ENCODE measurements around the gene CSPG5. TPM values are rescaled to one million over a fixed set of nuclear protein-coding genes. Genes with fewer than 3 reads are reported as not detected.

Gene CSPG5
- total RNA-seq, 1 experiment from 2014 or later: 5.7 TPM

GRCh38 chr3:47523310-47524073, 55.2 kb downstream of the CSPG5 start:
- Histone ChIP-seq H3K56ac (ENCODE audit: insufficient read length, low read depth, low read length) (no peak overlapping the region), H4K5ac (ENCODE audit: insufficient read length, low read depth, low read length) (no peak overlapping the region), H4K8ac (replicated peaks; ENCODE audit: insufficient read length, low read depth, low read length) (no peak overlapping the region), H2AFZ (ENCODE audit: low read length) (no peak overlapping the region), H3K79me1 (ENCODE audit: insufficient read depth, low read depth, low read length, poor library complexity, severe bottlenecking) (no peaks in the 10 kb centered on the region), H2BK15ac (ENCODE audit: low read depth, low read length) (no peak overlapping the region), H4K91ac (ENCODE audit: insufficient read length, low read depth, low read length) (no peak overlapping the region), H3K23ac (ENCODE audit: insufficient read length, low read depth, low read length) (no peak overlapping the region), H3T11ph (ENCODE audit: low read length) (no peak overlapping the region), H3K9ac (ENCODE audit: extremely low read depth, insufficient read length, low read length) (no peak overlapping the region), H2BK20ac (ENCODE audit: low read depth, low read length, poor library complexity, severe bottlenecking) (no peak overlapping the region), H3K9me3 (ENCODE audit: control insufficient read depth, low read depth, low read length) (no peaks in the 10 kb centered on the region), H3K4me1 (ENCODE audit: insufficient read depth, low read length) (peaks cover 3% of the 10 kb centered on the region; the same call in 1 of the 2 replicates), H3K18ac (ENCODE audit: insufficient read length, low read depth, low read length) (no peak overlapping the region), H2BK120ac (ENCODE audit: low read depth, low read length, poor library complexity, severe bottlenecking) (no peak overlapping the region), H4K20me1 (ENCODE audit: control insufficient read depth, insufficient read depth, insufficient read length) (no peaks in the 10 kb centered on the region), H2AK5ac (ENCODE audit: insufficient read length, low read length) (no peak overlapping the region), H3K79me2 (ENCODE audit: insufficient read depth, low read length) (0 out of 2 replicates have a peak, but pooled peaks cover 2% of the 10 kb centered on the region), H3K4ac (ENCODE audit: low read depth, low read length) (no peak overlapping the region), H3K27ac (ENCODE audit: insufficient read length, low read depth, low read length) (no peak overlapping the region), H3K14ac (ENCODE audit: insufficient read depth, low read length) (no peak overlapping the region), H2BK5ac (ENCODE audit: insufficient read length, low read length) (no peak overlapping the region), H3K27me3 (ENCODE audit: insufficient read depth, low read length) (peaks cover 8% of the 10 kb centered on the region; the same call in 1 of the 2 replicates), H3K4me2 (ENCODE audit: insufficient read depth, insufficient read length, low read length) (no peak overlapping the region), H3K23me2 (ENCODE audit: insufficient read length, low read depth, low read length, poor library complexity, severe bottlenecking) (no peaks in the 10 kb centered on the region), H2BK12ac (ENCODE audit: insufficient read length, low read depth, low read length) (no peak overlapping the region)
- Mint-ChIP-seq H3K27ac (no peak overlapping the region), H3K9me3 (no peaks in the 10 kb centered on the region; a peak in 1 of 5 replicates), H3K4me3 (no peak overlapping the region), H3K4me1 (peaks cover 19 to 23% of the 10 kb centered on the region in 2 experiments), H3K36me3 (ENCODE audit: insufficient read depth in 1 of 3, low read depth in 3 of 3) (peaks cover 0 to 2% (median 0%) of the 10 kb centered on the region in 3 experiments; a peak in 1 of 7 replicates), H3K27me3 (ENCODE audit: low read depth) (peaks cover 17% of the 10 kb centered on the region)
- DNase-seq: no peak
- TF ChIP-seq CTCF (conservative IDR thresholded peaks at IDR 0.05): no peak
- WGBS (ENCODE audit: extremely low coverage, insufficient read length, low lambda C conversion rate): no CpG with 5 or more reads among the region's 4 CpGs
